ENCODE data around the gene AP2A2. TPM values are rescaled to one million over a fixed set of nuclear protein-coding genes. Genes with fewer than 3 reads are reported as not detected.

Gene AP2A2
- total RNA-seq, 6 experiments from 2014 or later: 65.4 to 73.4 (median 70.9) TPM

GRCh38 chr11:1026641-1027482, 101.2 kb downstream of the AP2A2 start:
- H3K4me3 Mint-ChIP-seq: no peak overlapping the region
- H3K4me1 Mint-ChIP-seq (ENCODE audit: low read depth): no peaks in the 10 kb centered on the region
- H3K36me3 Mint-ChIP-seq (ENCODE audit: low read depth): peaks cover 9% of the 10 kb centered on the region; the same call in 1 of the 2 replicates

GRCh38 chr11:1027483-1028290, 102.0 kb downstream of the AP2A2 start:
- H3K4me3 Mint-ChIP-seq: no peak overlapping the region
- no peaks in the 10 kb centered on the region for H3K4me1 Mint-ChIP-seq (ENCODE audit: low read depth)
- H3K27me3 Mint-ChIP-seq (ENCODE audit: insufficient read depth): peaks cover 3% of the 10 kb centered on the region
- H3K27ac Mint-ChIP-seq: no peak overlapping the region
- TF ChIP-seq, protein P1, sequence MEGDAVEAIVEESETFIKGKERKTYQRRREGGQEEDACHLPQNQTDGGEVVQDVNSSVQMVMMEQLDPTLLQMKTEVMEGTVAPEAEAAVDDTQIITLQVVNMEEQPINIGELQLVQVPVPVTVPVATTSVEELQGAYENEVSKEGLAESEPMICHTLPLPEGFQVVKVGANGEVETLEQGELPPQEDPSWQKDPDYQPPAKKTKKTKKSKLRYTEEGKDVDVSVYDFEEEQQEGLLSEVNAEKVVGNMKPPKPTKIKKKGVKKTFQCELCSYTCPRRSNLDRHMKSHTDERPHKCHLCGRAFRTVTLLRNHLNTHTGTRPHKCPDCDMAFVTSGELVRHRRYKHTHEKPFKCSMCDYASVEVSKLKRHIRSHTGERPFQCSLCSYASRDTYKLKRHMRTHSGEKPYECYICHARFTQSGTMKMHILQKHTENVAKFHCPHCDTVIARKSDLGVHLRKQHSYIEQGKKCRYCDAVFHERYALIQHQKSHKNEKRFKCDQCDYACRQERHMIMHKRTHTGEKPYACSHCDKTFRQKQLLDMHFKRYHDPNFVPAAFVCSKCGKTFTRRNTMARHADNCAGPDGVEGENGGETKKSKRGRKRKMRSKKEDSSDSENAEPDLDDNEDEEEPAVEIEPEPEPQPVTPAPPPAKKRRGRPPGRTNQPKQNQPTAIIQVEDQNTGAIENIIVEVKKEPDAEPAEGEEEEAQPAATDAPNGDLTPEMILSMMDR (IDR thresholded peaks at IDR 0.05): no peak
- H3K9me3 Mint-ChIP-seq: peaks cover 10% of the 10 kb centered on the region
- peaks cover 15% of the 10 kb centered on the region; the same call in 1 of the 2 replicates for H3K36me3 Mint-ChIP-seq (ENCODE audit: low read depth)
- no peak for DNase-seq

More at GRCh38 chr11:1026641-1027482, 101.2 kb downstream of the AP2A2 start:
- DNase-seq: no peak
- H3K27me3 Mint-ChIP-seq (ENCODE audit: insufficient read depth): peaks cover 3% of the 10 kb centered on the region
- TF ChIP-seq, protein P1 (IDR thresholded peaks at IDR 0.05): no peak
- peaks cover 3% of the 10 kb centered on the region; the same call in 1 of the 2 replicates for H3K9me3 Mint-ChIP-seq
- no peak overlapping the region for H3K27ac Mint-ChIP-seq

- TF ChIP-seq, protein P1 (IDR thresholded peaks at IDR 0.05): no peak
- H3K4me1 Mint-ChIP-seq (ENCODE audit: low read depth): no peaks in the 10 kb centered on the region
- no peak for DNase-seq
- peaks cover 3% of the 10 kb centered on the region for H3K27me3 Mint-ChIP-seq (ENCODE audit: insufficient read depth)
- H3K9me3 Mint-ChIP-seq: peaks cover 10% of the 10 kb centered on the region
- peaks cover 10% of the 10 kb centered on the region; the same call in 1 of the 2 replicates for H3K36me3 Mint-ChIP-seq (ENCODE audit: low read depth)
- no peak overlapping the region for H3K4me3 Mint-ChIP-seq
- no peak overlapping the region for H3K27ac Mint-ChIP-seq
Observed at GRCh38 chr11:1028291-1028540, 102.5 kb downstream of the AP2A2 start.

GRCh38 chr11:1028616-1029015, 102.9 kb downstream of the AP2A2 start:
- TF ChIP-seq, protein P1 (IDR thresholded peaks at IDR 0.05): no peak
- peaks cover 9% of the 10 kb centered on the region; the same call in 1 of the 2 replicates for H3K36me3 Mint-ChIP-seq (ENCODE audit: low read depth)
- H3K4me1 Mint-ChIP-seq (ENCODE audit: low read depth): no peaks in the 10 kb centered on the region
- DNase-seq: no peak
- no peak overlapping the region for H3K4me3 Mint-ChIP-seq
- no peak overlapping the region for H3K27ac Mint-ChIP-seq
- H3K27me3 Mint-ChIP-seq (ENCODE audit: insufficient read depth): peaks cover 4% of the 10 kb centered on the region
- H3K9me3 Mint-ChIP-seq: peaks cover 10% of the 10 kb centered on the region

DNA sequence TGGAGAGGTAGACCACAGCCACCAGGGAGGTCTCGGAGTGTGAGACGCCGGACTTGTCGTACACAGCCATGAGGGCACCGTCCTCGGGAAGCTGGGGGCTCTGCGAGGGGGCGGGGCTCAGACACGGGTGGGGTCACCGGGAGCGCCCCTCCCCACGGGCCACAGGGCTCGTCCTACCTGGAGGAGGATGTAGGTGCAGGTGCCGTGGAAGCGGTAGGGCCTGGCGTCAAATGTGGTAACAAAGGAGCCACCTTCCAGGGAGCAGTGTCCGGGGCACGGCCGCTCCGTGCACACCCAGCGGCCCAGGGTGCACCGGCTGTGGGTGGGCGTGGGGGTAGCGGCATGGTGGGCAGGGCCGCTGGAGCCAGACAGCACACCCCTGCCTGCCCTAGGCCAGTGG, 103.4 kb downstream of the AP2A2 start:
- H3K27me3 Mint-ChIP-seq (ENCODE audit: insufficient read depth): peaks cover 4% of the 10 kb centered on the region
- H3K4me1 Mint-ChIP-seq (ENCODE audit: low read depth): no peaks in the 10 kb centered on the region
- peaks cover 9% of the 10 kb centered on the region; the same call in 1 of the 2 replicates for H3K36me3 Mint-ChIP-seq (ENCODE audit: low read depth)
- no peak for DNase-seq
- no peak overlapping the region for H3K27ac Mint-ChIP-seq
- no peak overlapping the region for H3K4me3 Mint-ChIP-seq
- H3K9me3 Mint-ChIP-seq: peaks cover 10% of the 10 kb centered on the region
- TF ChIP-seq, protein P1 (IDR thresholded peaks at IDR 0.05): no peak

Measured in HFFc6 (cell line).